Hair follicular keratinocyte (primary cell): ENCODE measurements around the gene NUDT16L1. TPM values are rescaled to one million over a fixed set of nuclear protein-coding genes. Genes with fewer than 3 reads are reported as not detected.

ENCODE experiments used
- total RNA-seq: library from RNA; depleted of rRNA; stranded (reverse); fragments of >200 nt; gene quantifications from 2 replicates; pipeline ENCODE4 v1.2.3, GENCODE V29; 2015

Gene NUDT16L1
- total RNA-seq = 28.0 and 37.7 TPM in 2 replicates

GRCh38 chr16:4693296-4693955, at the start of gene NUDT16L1:
Gene NUDT16L1, plus strand, starts transcription at chr16:4693562. Its CDS starts 165 bp downstream, at chr16:4693727.

GRCh38 chr16:4734063-4734729, 40.8 kb downstream of the NUDT16L1 start, which contains the start of the genes ANKS3 and DNAAF8:
Gene ANKS3, minus strand, starts transcription at chr16:4734271. Its CDS starts 4,122 bp downstream, at chr16:4730149.
Gene DNAAF8, plus strand, starts transcription at chr16:4734537. Its CDS starts 1,978 bp downstream, at chr16:4736515.

Other genes starting within 250 kb of the NUDT16L1 start
- gene NMRAL1, start 218.9 kb upstream of the NUDT16L1 start, total RNA-seq = 73.4 and 107 TPM in 2 replicates
- gene HMOX2, start 217.2 kb upstream of the NUDT16L1 start, total RNA-seq = 107 and 162 TPM in 2 replicates
- gene CDIP1, start 154.8 kb upstream of the NUDT16L1 start, total RNA-seq = 38.1 and 39.1 TPM in 2 replicates
- gene C16orf96, start 137.2 kb upstream of the NUDT16L1 start, total RNA-seq = not detected in 2 replicates
- 10.9 and 11.0 TPM in 2 replicates for gene UBALD1, start 78.7 kb upstream of the NUDT16L1 start, total RNA-seq
- 15.9 and 17.5 TPM in 2 replicates for gene MGRN1, start 68.7 kb upstream of the NUDT16L1 start, total RNA-seq
- 12.6 and 17.0 TPM in 2 replicates for gene ANKS3, start 40.7 kb downstream of the NUDT16L1 start, total RNA-seq
- gene DNAAF8, start 41.0 kb downstream of the NUDT16L1 start, total RNA-seq = 0.55 TPM in 1 of 2 replicates, not detected in the other
- 3.4 and 7.4 TPM in 2 replicates for gene ZNF500, start 73.6 kb downstream of the NUDT16L1 start, total RNA-seq
- gene SEPTIN12, start 94.8 kb downstream of the NUDT16L1 start, total RNA-seq = not detected in 2 replicates
- 1.2 TPM in 1 of 2 replicates, not detected in the other for gene SMIM22, start 101.8 kb downstream of the NUDT16L1 start, total RNA-seq
- gene ROGDI, start 109.1 kb downstream of the NUDT16L1 start, total RNA-seq = 21.0 and 23.0 TPM in 2 replicates
- 20.8 and 27.3 TPM in 2 replicates for gene GLYR1, start 153.7 kb downstream of the NUDT16L1 start, total RNA-seq
- 23.0 and 23.5 TPM in 2 replicates for gene UBN1, start 153.9 kb downstream of the NUDT16L1 start, total RNA-seq
- 27.0 and 51.1 TPM in 2 replicates for gene PPL, start 243.6 kb downstream of the NUDT16L1 start, total RNA-seq